ENCODE results near the gene TOGARAM1. TPM values are rescaled to one million over a fixed set of nuclear protein-coding genes. Genes with fewer than 3 reads are reported as not detected.

The TOGARAM1 gene
- total RNA-seq, 1 donor from 2014 or later, result 14.7 TPM

- Mint-ChIP-seq H3K27ac (ENCODE audit: unreplicated experiment) (no peak overlapping the region), H3K27me3 (ENCODE audit: low read depth, unreplicated experiment) (no peaks in the 10 kb centered on the region), H3K9me3 (ENCODE audit: unreplicated experiment) (no peaks in the 10 kb centered on the region), H3K4me1 (ENCODE audit: low read depth, unreplicated experiment) (no peaks in the 10 kb centered on the region), H3K4me3 (ENCODE audit: unreplicated experiment) (no peak overlapping the region), H3K36me3 (ENCODE audit: low read depth, unreplicated experiment) (no peaks in the 10 kb centered on the region)
- H3K4me1 ChIP-seq (ENCODE audit: insufficient read depth, low read length), result no peaks in the 10 kb centered on the region
- DNase-seq (ENCODE audit: low read depth) (no peak), FAIRE-seq (no peak)
- H3K27ac ChIP-seq (ENCODE audit: low read depth, low read length), result no peak overlapping the region
- no peaks in the 10 kb centered on the region for H3K79me2 ChIP-seq (ENCODE audit: insufficient read depth, low read length)
- H3K9ac ChIP-seq (ENCODE audit: low read length), result no peak overlapping the region
- no peak overlapping the region for H3K4me3 ChIP-seq (ENCODE audit: insufficient read depth, low read depth, low read length)
- H4K20me1 ChIP-seq (ENCODE audit: insufficient read depth, low read length), result no peaks in the 10 kb centered on the region
- TF ChIP-seq CTCF (IDR thresholded peaks at IDR 0.05; ENCODE audit: insufficient read depth, low read depth, low read length) (no peak), EZH2 (IDR thresholded peaks at IDR 0.05; ENCODE audit: insufficient read depth, low read length) (no peak)
- no peaks in the 10 kb centered on the region for H3K9me3 ChIP-seq (ENCODE audit: insufficient read depth, low read depth, low read length)
- H3K36me3 ChIP-seq (ENCODE audit: insufficient read depth, low read length), result peaks cover 2% of the 10 kb centered on the region
- no peaks in the 10 kb centered on the region for H3K27me3 ChIP-seq (ENCODE audit: insufficient read depth, low read length)
- H3K4me2 ChIP-seq (ENCODE audit: low read length), result no peak overlapping the region
- H2AFZ ChIP-seq (ENCODE audit: low read depth, low read length), result no peak overlapping the region
Measured at GRCh38 chr14:45003924-45004323, 41.9 kb downstream of the TOGARAM1 start.

DNA sequence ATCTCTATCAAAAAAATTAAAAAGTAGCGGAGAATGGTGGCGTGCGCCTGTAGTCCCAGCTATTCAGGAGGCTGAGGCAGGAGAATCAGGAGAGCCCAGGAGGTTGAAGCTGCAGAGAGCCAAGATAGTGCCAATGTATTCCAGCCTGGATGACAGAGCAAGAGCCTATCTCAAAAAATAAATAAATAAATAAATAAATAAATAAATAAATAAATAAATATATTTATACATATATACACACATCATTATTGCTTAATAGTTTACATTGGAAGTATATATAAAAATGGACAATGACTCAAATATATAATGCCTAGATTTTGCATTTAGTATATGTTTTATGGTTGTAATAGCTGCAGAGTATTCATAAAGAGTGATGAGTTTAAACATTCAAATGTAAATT is 53.1 kb downstream of the TOGARAM1 start:
- Mint-ChIP-seq H3K4me1 (ENCODE audit: low read depth, unreplicated experiment) (no peaks in the 10 kb centered on the region), H3K27ac (ENCODE audit: unreplicated experiment) (no peak overlapping the region), H3K36me3 (ENCODE audit: low read depth, unreplicated experiment) (peaks cover 7% of the 10 kb centered on the region), H3K27me3 (ENCODE audit: low read depth, unreplicated experiment) (no peaks in the 10 kb centered on the region), H3K4me3 (ENCODE audit: unreplicated experiment) (no peak overlapping the region), H3K9me3 (ENCODE audit: unreplicated experiment) (no peaks in the 10 kb centered on the region)
- Histone ChIP-seq H3K27ac (ENCODE audit: low read depth, low read length) (no peak overlapping the region), H3K4me3 (ENCODE audit: insufficient read depth, low read depth, low read length) (no peak overlapping the region), H2AFZ (ENCODE audit: low read depth, low read length) (no peak overlapping the region), H3K9me3 (ENCODE audit: insufficient read depth, low read depth, low read length) (no peaks in the 10 kb centered on the region), H3K4me2 (ENCODE audit: low read length) (no peak overlapping the region), H3K9ac (ENCODE audit: low read length) (no peak overlapping the region), H4K20me1 (ENCODE audit: insufficient read depth, low read length) (no peaks in the 10 kb centered on the region), H3K27me3 (ENCODE audit: insufficient read depth, low read length) (no peaks in the 10 kb centered on the region), H3K79me2 (ENCODE audit: insufficient read depth, low read length) (no peaks in the 10 kb centered on the region), H3K36me3 (ENCODE audit: insufficient read depth, low read length) (peaks cover 5% of the 10 kb centered on the region), H3K4me1 (ENCODE audit: insufficient read depth, low read length) (no peaks in the 10 kb centered on the region)
- DNase-seq (ENCODE audit: low read depth), result no peak
- no peak for FAIRE-seq
- no peak for TF ChIP-seq CTCF (IDR thresholded peaks at IDR 0.05; ENCODE audit: insufficient read depth, low read depth, low read length)
- no peak for TF ChIP-seq EZH2 (IDR thresholded peaks at IDR 0.05; ENCODE audit: insufficient read depth, low read length)

- Histone ChIP-seq H3K4me3 (ENCODE audit: insufficient read depth, low read depth, low read length) (no peak overlapping the region), H3K27ac (ENCODE audit: low read depth, low read length) (no peak overlapping the region), H3K9me3 (ENCODE audit: insufficient read depth, low read depth, low read length) (no peaks in the 10 kb centered on the region), H3K9ac (ENCODE audit: low read length) (no peak overlapping the region), H3K79me2 (ENCODE audit: insufficient read depth, low read length) (no peaks in the 10 kb centered on the region), H3K36me3 (ENCODE audit: insufficient read depth, low read length) (no peaks in the 10 kb centered on the region), H2AFZ (ENCODE audit: low read depth, low read length) (no peak overlapping the region), H3K4me2 (ENCODE audit: low read length) (no peak overlapping the region), H3K4me1 (ENCODE audit: insufficient read depth, low read length) (no peaks in the 10 kb centered on the region), H3K27me3 (ENCODE audit: insufficient read depth, low read length) (no peaks in the 10 kb centered on the region), H4K20me1 (ENCODE audit: insufficient read depth, low read length) (no peaks in the 10 kb centered on the region)
- FAIRE-seq, result no peak
- no peak overlapping the region for H3K27ac Mint-ChIP-seq (ENCODE audit: unreplicated experiment)
- peaks cover 5% of the 10 kb centered on the region for H3K36me3 Mint-ChIP-seq (ENCODE audit: low read depth, unreplicated experiment)
- no peaks in the 10 kb centered on the region for H3K9me3 Mint-ChIP-seq (ENCODE audit: unreplicated experiment)
- no peak overlapping the region for H3K4me3 Mint-ChIP-seq (ENCODE audit: unreplicated experiment)
- no peak for DNase-seq (ENCODE audit: low read depth)
- H3K27me3 Mint-ChIP-seq (ENCODE audit: low read depth, unreplicated experiment), result no peaks in the 10 kb centered on the region
- H3K4me1 Mint-ChIP-seq (ENCODE audit: low read depth, unreplicated experiment), result no peaks in the 10 kb centered on the region
- TF ChIP-seq CTCF (IDR thresholded peaks at IDR 0.05; ENCODE audit: insufficient read depth, low read depth, low read length), result no peak
- no peak for TF ChIP-seq EZH2 (IDR thresholded peaks at IDR 0.05; ENCODE audit: insufficient read depth, low read length)
Measured at GRCh38 chr14:45028107-45028626, 66.2 kb downstream of the TOGARAM1 start.

All from astrocyte (in vitro differentiated cells and primary cell).